ENCODE results near the gene METTL16.

Gene METTL16

Small RNA genes lying within 50 kb of the gene (small RNA-seq; reads per million reads assigned to genes)
- gene AC006435.3 (0 reads per million in 2 experiments), gene AC006435.4 (0 reads per million in 2 experiments), gene AC006435.5 (0 to 0.03 reads per million in 2 experiments)
